Stimulated activated naive CD8-positive, alpha-beta T cell treated with anti-CD3 and anti-CD28 coated beads, Interleukin-15, Interleukin-2, amounts not matched to agents 100 ng/mL and 50 ng/mL, for 24 hours (primary cell): ENCODE results near the gene NNMT.

ENCODE experiments used
- H3K27ac Mint-ChIP-seq: one replicate; pipeline ENCODE4 v1.8.0; 2021; ENCODE audit warnings: mild to moderate bottlenecking, mixed read lengths
- H3K27me3 Mint-ChIP-seq: one replicate; pipeline ENCODE4 v1.8.0; 2021; ENCODE audit warnings: mixed read lengths
- H3K36me3 Mint-ChIP-seq: one replicate; pipeline ENCODE4 v1.8.0; 2021; ENCODE audit warnings: low read depth, mixed read lengths
- H3K4me1 Mint-ChIP-seq: one replicate; pipeline ENCODE4 v1.8.0; 2021; ENCODE audit warnings: low read depth, mixed read lengths
- H3K4me3 Mint-ChIP-seq: one replicate; pipeline ENCODE4 v1.8.0; 2021; ENCODE audit warnings: mild to moderate bottlenecking, mixed read lengths
- H3K9me3 Mint-ChIP-seq: one replicate; pipeline ENCODE4 v1.8.0; 2021; ENCODE audit warnings: mixed read lengths

NNMT gene

DNA sequence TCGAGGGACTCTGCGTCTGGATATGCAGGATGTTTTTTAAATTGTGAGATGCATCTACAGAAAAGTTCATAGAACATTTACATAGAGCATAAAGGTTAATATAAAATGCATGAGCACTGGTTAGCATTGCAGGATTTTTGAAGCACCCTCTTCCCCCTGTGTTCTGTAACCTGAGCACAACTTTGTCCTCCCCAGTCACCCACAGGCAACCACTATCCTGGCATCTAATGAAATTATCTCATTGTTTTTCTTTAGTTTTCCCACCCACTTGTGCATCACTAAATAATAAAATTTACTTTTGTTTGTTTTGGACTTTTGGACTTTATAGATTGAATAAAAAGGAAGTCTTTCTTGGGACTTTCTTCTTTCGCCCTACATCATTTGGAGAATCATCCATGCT, 10.0 kb upstream of the NNMT start:
- Mint-ChIP-seq H3K27me3 (peaks cover 7% of the 10 kb centered on the region), H3K4me3 (no peak overlapping the region), H3K36me3 (no peaks in the 10 kb centered on the region), H3K27ac (no peak overlapping the region), H3K9me3 (no peaks in the 10 kb centered on the region), H3K4me1 (no peaks in the 10 kb centered on the region)

DNA sequence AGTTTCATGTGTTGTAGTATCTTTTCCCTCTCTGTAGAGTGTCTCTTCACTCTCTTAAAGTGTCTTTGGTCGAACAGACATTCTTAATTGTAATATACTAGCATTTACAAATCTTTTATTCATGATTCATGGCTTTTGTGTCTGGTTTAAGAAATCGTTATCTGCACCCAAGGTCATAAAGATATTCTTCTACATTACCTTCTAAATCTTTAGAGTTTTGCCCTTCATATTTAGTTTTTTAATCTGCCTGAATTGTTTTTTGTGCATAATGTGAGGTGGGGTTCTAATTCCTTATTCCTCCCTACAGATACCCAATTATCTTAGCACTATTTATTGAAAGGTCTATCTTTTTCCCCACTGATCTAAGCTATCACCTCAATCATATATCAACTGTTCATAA, 9.0 kb upstream of the NNMT start:
- Mint-ChIP-seq H3K27ac (no peak overlapping the region), H3K4me1 (no peaks in the 10 kb centered on the region), H3K4me3 (no peak overlapping the region), H3K27me3 (peaks cover 12% of the 10 kb centered on the region), H3K9me3 (no peaks in the 10 kb centered on the region), H3K36me3 (no peaks in the 10 kb centered on the region)

DNA sequence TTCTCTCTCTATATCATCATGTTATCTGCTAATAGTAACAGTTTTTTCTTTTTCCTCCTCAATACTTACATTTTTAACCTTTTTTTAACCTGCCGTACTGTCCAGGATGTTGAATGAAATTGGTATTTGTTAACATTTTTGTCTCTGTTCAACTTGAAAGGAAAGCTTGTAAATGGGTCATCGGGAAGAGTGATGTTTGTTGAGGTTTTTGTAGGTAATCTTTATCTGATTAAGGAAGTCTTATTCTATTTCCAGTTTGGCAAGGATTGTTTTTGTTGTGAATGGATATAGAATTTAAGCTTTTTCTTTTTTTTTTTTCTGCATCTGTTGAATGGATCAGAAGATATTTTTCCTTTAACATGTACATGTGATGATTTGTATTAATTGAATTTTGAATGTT, 8.1 kb upstream of the NNMT start:
- H3K9me3 Mint-ChIP-seq, result no peaks in the 10 kb centered on the region
- H3K4me1 Mint-ChIP-seq, result no peaks in the 10 kb centered on the region
- no peaks in the 10 kb centered on the region for H3K36me3 Mint-ChIP-seq
- peaks cover 12% of the 10 kb centered on the region for H3K27me3 Mint-ChIP-seq
- no peak overlapping the region for H3K4me3 Mint-ChIP-seq
- H3K27ac Mint-ChIP-seq, result no peak overlapping the region

DNA sequence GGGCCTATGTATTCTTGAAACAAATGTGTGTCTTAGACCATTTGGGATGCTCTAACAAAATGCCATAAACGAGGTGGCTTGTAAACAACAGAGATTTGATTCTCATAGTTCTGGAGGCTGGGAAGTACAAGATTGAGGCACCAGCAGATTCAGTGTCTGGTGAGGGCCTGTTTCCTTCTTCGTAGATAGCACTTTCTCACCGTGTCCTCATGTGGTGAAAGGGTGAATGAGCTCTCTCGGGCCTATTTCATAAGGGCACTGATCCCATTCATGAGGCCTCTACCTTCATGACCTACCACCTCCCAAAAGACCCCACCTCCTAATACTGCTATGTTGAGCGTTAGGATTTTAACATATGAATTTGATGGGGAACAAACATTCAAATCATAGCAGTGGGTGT, 6.4 kb upstream of the NNMT start:
- Mint-ChIP-seq H3K9me3 (no peaks in the 10 kb centered on the region), H3K36me3 (no peaks in the 10 kb centered on the region), H3K27ac (no peak overlapping the region), H3K27me3 (peaks cover 12% of the 10 kb centered on the region), H3K4me1 (no peaks in the 10 kb centered on the region), H3K4me3 (no peak overlapping the region)

DNA sequence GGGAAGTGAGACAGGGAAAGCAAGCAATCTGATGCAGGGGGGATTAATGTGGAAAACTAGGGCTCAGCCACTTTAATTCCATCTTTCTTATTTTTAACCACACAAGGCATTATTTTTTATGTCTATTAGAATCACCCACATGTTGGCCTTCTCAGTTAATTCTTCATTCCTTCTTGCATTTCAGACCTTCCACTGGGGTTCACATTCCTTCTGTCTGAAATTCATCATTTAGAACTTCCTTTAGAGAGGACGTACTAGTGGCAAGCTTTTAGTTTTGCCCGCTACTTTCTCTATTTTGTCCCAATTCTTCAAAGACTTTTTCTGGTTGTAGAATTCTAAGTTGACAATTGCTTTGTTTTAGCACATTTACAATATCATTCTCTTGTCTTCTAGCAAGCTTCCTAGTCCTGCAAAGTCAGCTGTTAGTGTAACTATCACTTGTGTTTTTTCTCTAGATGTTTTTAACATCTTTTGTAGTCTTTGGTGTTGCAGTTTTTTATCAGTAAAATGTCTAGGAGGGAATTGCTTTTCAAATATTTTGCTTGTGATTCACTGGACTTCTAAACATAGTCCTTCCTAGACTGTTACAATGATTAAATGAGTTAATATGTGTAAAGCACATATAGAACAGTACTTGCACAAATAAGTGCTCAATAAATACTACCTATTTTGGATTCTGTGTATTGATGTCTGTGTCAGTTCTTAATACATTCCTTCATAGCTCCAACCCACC, 5.5 kb upstream of the NNMT start:
- Mint-ChIP-seq H3K27ac (no peak overlapping the region), H3K4me1 (no peaks in the 10 kb centered on the region), H3K36me3 (no peaks in the 10 kb centered on the region), H3K9me3 (no peaks in the 10 kb centered on the region), H3K27me3 (peaks cover 12% of the 10 kb centered on the region), H3K4me3 (no peak overlapping the region)

DNA sequence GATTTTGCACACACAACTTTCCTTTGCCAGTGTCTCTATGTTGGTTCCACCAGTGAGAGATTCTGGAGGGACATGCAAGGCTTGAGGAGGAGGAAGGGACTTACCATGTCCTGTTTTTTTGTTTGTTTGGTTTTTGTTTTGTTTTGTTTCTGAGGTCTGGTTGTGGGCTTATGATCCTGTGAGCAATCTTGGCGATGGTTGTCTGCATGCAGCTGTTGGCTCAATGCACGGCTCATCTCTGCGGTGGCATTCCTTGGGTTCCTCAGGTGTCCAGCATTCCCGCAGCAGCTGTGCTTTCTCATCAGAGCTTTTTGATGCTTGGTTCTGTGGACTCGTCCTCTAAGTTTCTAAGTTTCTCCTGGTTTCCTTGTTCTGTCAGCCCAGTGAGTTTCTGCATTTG, 4.8 kb upstream of the NNMT start:
- Mint-ChIP-seq H3K36me3 (no peaks in the 10 kb centered on the region), H3K27ac (no peak overlapping the region), H3K9me3 (no peaks in the 10 kb centered on the region), H3K4me1 (no peaks in the 10 kb centered on the region), H3K27me3 (peaks cover 12% of the 10 kb centered on the region), H3K4me3 (no peak overlapping the region)

DNA sequence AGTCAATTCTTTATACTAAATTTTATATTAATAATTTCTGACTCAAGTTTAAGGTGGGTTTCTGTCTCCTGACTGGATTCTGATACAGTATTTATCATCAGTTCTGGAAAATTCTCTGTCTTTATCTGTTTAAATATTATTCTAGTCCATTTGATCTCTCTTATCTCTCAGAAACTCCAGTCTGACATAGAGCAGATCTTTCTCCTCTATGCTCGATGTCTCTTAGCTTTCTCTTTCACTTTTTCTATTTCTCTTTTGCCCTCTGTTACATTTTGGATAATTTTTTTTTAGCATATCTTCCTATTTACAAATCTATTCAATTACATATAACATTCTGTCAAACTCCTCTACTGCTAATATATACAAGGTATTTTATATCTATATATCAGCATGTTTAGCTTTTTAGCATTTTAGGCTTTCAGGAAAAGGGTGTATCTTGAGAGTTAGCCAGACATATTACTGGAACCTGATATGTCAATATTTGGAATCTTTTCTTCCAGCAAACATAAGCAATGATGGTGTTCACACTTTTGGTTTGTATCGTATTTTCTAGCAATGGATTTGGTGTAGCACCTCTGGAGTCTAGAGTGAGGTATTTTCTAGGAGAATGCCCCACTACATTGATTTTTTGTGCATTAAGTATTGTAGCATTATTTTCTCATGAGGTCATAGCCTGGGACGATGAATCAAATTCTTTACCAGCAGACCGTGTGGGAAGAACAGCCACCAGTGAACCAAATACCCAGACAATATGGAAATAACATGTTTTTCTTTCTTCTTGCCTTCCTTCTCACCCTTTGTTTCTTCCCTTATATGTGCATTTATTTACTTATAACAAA, 4.1 kb upstream of the NNMT start:
- no peak overlapping the region for H3K4me3 Mint-ChIP-seq

DNA sequence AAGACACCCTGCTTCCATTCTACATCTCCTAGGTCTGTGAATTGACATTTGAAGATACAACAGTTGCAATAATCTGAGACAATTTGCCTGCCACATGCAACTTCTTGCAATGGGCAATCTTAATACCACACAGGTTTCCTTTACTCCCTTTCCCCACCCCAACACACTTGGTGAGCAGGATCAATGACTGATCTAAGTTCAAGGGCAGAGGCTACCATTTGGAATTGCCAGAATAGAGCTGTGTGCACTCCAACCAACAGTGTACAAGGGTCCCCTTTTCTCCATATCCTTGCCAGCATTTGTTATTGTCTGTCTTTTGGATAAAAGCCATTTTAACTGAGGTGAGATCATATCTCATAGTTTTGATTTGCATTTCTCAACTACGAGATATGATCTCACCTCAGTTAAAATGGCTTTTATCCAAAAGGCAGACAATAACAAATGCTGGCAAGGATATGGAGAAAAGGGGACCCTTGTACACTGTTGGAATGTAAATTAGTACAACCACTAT, 2.9 kb upstream of the NNMT start:
- Mint-ChIP-seq H3K36me3 (no peaks in the 10 kb centered on the region), H3K4me3 (no peak overlapping the region), H3K4me1 (no peaks in the 10 kb centered on the region)

More for the DNA sequence above, 4.1 kb upstream of the NNMT start:
- H3K27ac Mint-ChIP-seq, result no peak overlapping the region
- H3K27me3 Mint-ChIP-seq, result peaks cover 12% of the 10 kb centered on the region
- no peaks in the 10 kb centered on the region for H3K9me3 Mint-ChIP-seq
- H3K36me3 Mint-ChIP-seq, result no peaks in the 10 kb centered on the region
- no peaks in the 10 kb centered on the region for H3K4me1 Mint-ChIP-seq

DNA sequence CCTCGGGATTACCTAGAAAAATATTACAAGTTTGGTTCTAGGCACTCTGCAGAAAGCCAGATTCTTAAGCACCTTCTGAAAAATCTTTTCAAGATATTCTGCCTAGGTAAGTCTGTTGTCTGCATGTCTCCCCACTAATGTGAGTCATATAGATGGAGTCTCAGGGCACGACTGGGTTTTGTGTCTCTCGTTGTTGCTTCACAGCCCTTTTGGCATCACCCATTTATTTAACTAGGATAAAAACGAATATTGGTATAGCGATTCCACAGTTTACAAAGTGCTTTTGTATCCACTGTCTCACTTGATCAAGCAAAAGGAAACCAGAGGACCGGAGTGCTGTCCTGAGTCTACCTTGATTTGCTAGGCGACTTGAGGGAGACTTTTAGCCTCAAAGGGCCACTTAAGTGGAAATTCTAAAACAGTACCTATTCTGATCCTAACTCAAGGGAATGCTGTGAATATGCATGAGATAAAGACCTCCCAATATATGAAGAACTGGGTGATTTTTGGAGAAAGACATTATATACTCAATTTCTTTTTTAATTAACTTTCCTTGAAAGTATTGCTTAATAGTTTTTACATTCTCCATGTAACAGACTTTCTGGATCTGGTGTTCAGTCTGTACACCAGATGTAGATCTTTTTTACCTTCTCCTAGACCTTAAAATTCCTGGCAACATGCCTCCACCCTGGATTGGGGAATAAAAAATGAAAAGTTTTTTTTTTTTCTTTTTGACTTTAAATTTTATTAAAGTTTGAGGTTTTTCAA, 590 bp downstream of the NNMT start:
- Mint-ChIP-seq H3K9me3 (peaks cover 9% of the 10 kb centered on the region), H3K36me3 (no peaks in the 10 kb centered on the region), H3K4me3 (no peak overlapping the region), H3K27ac (no peak overlapping the region), H3K4me1 (no peaks in the 10 kb centered on the region), H3K27me3 (peaks cover 17% of the 10 kb centered on the region)

More for the DNA sequence above, 2.9 kb upstream of the NNMT start:
- Mint-ChIP-seq H3K27me3 (peaks cover 16% of the 10 kb centered on the region), H3K27ac (no peak overlapping the region), H3K9me3 (no peaks in the 10 kb centered on the region)

DNA sequence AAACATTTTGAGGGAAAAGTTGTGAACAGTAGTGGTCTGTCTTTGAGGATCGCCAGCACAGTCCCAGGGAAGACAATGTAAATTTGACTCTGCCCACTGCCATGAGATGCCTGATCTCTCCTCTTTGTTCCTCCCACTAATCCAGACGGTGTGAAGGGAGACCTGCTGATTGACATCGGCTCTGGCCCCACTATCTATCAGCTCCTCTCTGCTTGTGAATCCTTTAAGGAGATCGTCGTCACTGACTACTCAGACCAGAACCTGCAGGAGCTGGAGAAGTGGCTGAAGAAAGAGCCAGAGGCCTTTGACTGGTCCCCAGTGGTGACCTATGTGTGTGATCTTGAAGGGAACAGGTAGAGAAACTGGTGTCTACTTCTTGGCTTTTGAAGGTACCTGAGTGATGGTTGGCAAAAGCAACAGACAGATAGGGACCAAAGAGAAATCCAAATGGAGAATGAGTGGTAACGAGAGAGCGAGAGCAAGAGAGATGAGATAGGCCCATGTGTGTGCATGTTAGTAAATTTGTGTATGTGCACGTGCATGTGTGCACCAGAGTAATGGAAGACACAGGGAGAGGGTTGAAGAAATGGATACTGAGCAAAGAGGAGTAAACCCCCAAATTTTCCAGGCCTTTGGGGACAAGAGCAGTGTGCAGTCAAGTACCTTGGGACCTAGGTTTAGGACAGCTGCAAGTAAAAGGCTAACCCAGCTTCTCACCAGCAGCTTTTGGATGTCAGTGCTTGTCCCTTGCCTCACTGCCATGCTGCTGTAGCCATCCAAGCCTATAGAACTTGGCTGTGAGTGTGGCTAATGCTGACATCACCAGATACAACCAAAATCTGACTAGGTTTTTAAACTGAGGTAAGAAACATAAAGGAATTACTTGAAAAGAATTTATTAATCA, 1.9 kb downstream of the NNMT start:
- H3K36me3 Mint-ChIP-seq, result no peaks in the 10 kb centered on the region
- no peak overlapping the region for H3K27ac Mint-ChIP-seq
- peaks cover 13% of the 10 kb centered on the region for H3K9me3 Mint-ChIP-seq
- H3K4me3 Mint-ChIP-seq, result no peak overlapping the region
- H3K4me1 Mint-ChIP-seq, result no peaks in the 10 kb centered on the region
- H3K27me3 Mint-ChIP-seq, result peaks cover 14% of the 10 kb centered on the region

DNA sequence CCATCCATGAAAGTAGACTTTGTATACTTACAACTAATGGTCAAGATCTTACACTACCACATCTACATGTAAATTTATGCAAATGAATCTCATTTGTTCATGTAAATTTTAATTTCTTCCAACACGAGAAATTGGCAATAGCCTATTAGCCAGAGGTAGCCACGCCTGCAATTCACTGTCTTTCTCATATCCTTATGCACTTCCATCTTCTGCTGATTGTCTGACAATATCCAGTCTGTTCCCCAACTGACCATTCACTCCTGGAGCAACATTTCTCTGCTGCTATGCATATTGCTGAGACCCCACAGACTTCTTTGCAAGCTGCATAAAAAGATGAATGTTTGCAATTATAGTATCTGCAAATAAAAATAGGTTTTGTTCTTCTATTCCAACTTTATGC, 2.5 kb downstream of the NNMT start:
- Mint-ChIP-seq H3K4me1 (no peaks in the 10 kb centered on the region), H3K9me3 (peaks cover 13% of the 10 kb centered on the region), H3K4me3 (no peak overlapping the region), H3K36me3 (no peaks in the 10 kb centered on the region), H3K27ac (no peak overlapping the region), H3K27me3 (peaks cover 14% of the 10 kb centered on the region)

DNA sequence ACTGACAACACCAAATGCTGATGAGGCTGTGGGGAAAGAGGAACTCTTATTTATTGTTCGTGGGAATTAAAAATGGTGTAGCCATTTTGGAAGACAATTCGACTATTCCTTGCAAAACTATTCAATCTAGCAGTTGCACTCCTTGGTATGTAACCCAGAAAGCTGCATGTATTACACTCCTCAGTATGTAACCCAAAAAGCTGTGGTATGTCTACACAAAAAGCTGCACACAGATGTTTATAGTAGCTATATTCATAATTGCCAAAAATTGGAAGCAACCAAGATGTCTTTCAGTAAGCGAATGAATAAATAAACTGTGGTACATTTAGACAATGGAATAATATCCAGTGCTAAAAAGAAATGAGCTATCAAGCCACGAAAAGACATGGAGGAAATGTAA, 4.9 kb downstream of the NNMT start:
- no peak overlapping the region for H3K27ac Mint-ChIP-seq
- no peak overlapping the region for H3K4me3 Mint-ChIP-seq
- peaks cover 20% of the 10 kb centered on the region for H3K27me3 Mint-ChIP-seq
- no peaks in the 10 kb centered on the region for H3K36me3 Mint-ChIP-seq
- H3K9me3 Mint-ChIP-seq, result peaks cover 13% of the 10 kb centered on the region
- no peaks in the 10 kb centered on the region for H3K4me1 Mint-ChIP-seq

DNA sequence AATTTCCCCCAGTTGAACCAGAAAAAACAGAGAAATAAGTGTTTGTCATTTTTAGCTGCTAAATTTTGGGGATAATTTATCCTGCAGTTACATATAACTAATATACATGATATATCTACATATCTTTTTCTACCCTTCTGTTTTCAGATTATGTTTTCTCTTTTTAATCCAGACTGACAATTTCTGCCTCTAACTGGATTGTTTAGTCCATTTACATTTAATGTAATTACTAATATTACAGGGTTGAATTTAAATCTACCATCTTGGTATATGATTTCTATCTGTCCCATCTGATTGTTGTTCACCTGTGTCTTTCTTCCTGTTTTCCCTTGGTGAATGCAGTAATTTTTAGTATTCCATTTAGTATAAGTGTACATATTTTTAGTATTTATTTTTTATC, 5.7 kb downstream of the NNMT start:
- no peaks in the 10 kb centered on the region for H3K4me1 Mint-ChIP-seq
- peaks cover 13% of the 10 kb centered on the region for H3K9me3 Mint-ChIP-seq
- H3K27me3 Mint-ChIP-seq, result peaks cover 25% of the 10 kb centered on the region
- no peak overlapping the region for H3K4me3 Mint-ChIP-seq
- H3K36me3 Mint-ChIP-seq, result no peaks in the 10 kb centered on the region
- H3K27ac Mint-ChIP-seq, result no peak overlapping the region

DNA sequence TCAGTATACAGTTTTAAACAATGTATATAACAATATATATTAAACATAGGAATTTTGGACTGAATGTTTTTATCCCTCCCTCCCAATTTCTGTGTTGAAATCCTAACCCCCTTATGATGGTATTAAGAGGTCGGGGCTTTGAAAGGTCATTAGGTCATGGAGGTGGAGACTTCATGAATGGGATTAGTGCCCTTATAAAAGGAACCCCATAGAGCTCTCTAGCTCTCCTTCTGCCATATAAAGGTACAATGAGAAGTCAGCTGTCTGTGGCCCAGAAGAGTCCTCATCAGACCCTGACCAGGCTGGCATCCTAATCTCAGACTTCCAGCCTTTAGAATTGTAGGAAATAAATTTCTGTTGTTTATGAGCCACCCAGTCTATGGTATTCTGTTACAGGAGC, 6.5 kb downstream of the NNMT start:
- Mint-ChIP-seq H3K4me3 (no peak overlapping the region), H3K4me1 (peaks cover 4% of the 10 kb centered on the region), H3K27ac (no peak overlapping the region), H3K27me3 (peaks cover 32% of the 10 kb centered on the region), H3K36me3 (no peaks in the 10 kb centered on the region), H3K9me3 (peaks cover 13% of the 10 kb centered on the region)
